ENCODE results near the gene SHROOM4. TPM values are rescaled to one million over a fixed set of nuclear protein-coding genes. Genes with fewer than 3 reads are reported as not detected.

SHROOM4 gene
- total RNA-seq, 4 donors from 2014 or later: 2.2 to 6.0 (median 4.1) TPM

GRCh38 chrX:50852524-50852923, 38.5 kb upstream of the SHROOM4 start:
- DNase-seq (ENCODE audit: low spot score in 2 of 2): no peak
- intact Hi-C loops (cut with DNase I; ENCODE audit: low total_unique reads): no loop called here
- TF ChIP-seq CTCF (IDR thresholded peaks at IDR 0.05) (no peak), POLR2A (IDR thresholded peaks at IDR 0.05) (no peak)
- no peak overlapping the region for H3K4me3 ChIP-seq (ENCODE audit: low read depth, poor library complexity, severe bottlenecking)
- 76 to 88% methylated on average over 4 of the region's 4 CpGs for WGBS, 2 donors

GRCh38 chrX:50842221-50842620, 28.2 kb upstream of the SHROOM4 start:
- TF ChIP-seq POLR2A (IDR thresholded peaks at IDR 0.05) (no peak), CTCF (IDR thresholded peaks at IDR 0.05) (no peak)
- WGBS, 2 donors: 58 to 59% methylated on average over 4 of the region's 4 CpGs
- intact Hi-C loops (cut with DNase I; ENCODE audit: low total_unique reads): no loop called here
- DNase-seq (ENCODE audit: low spot score in 2 of 2): no peak
- no peak overlapping the region for H3K4me3 ChIP-seq (ENCODE audit: low read depth, poor library complexity, severe bottlenecking)

- no peak overlapping the region for H3K4me3 ChIP-seq (ENCODE audit: low read depth, poor library complexity, severe bottlenecking)
- intact Hi-C loops (cut with DNase I; ENCODE audit: low total_unique reads): no loop called here
- 75 to 90% methylated on average over 1 to 2 of the region's 2 CpGs for WGBS, 2 donors
- TF ChIP-seq CTCF (IDR thresholded peaks at IDR 0.05) (no peak), POLR2A (IDR thresholded peaks at IDR 0.05) (no peak)
- no peak for DNase-seq (ENCODE audit: low spot score in 2 of 2)
These were observed 25.7 kb upstream of the SHROOM4 start for GRCh38 chrX:50839730-50840129.

GRCh38 chrX:50838820-50839600, 25.0 kb upstream of the SHROOM4 start:
- intact Hi-C loops (cut with DNase I; ENCODE audit: low total_unique reads): no loop called here

GRCh38 chrX:50827996-50828395, 14.0 kb upstream of the SHROOM4 start:
- intact Hi-C loops (cut with DNase I; ENCODE audit: low total_unique reads): no loop called here
- H3K4me3 ChIP-seq (ENCODE audit: low read depth, poor library complexity, severe bottlenecking): no peak overlapping the region
- WGBS, 2 donors: 31 to 59% methylated on average over 1 of the region's 1 CpG
- TF ChIP-seq CTCF (IDR thresholded peaks at IDR 0.05): no peak
- TF ChIP-seq POLR2A (IDR thresholded peaks at IDR 0.05): no peak
- no peak for DNase-seq (ENCODE audit: low spot score in 2 of 2)

More at GRCh38 chrX:50838820-50839600, 25.0 kb upstream of the SHROOM4 start:
- H3K4me3 ChIP-seq (ENCODE audit: low read depth, poor library complexity, severe bottlenecking): no peak overlapping the region
- 54 to 75% methylated on average over 4 to 5 of the region's 5 CpGs for WGBS, 2 donors
- DNase-seq (ENCODE audit: low spot score in 2 of 2): no peak
- TF ChIP-seq CTCF (IDR thresholded peaks at IDR 0.05): no peak
- TF ChIP-seq POLR2A (IDR thresholded peaks at IDR 0.05): no peak

GRCh38 chrX:50825825-50826224, 11.8 kb upstream of the SHROOM4 start:
- 65 to 88% methylated on average over 2 of the region's 2 CpGs for WGBS, 2 donors
- no peak for TF ChIP-seq POLR2A (IDR thresholded peaks at IDR 0.05)
- TF ChIP-seq CTCF (IDR thresholded peaks at IDR 0.05): no peak
- H3K4me3 ChIP-seq (ENCODE audit: low read depth, poor library complexity, severe bottlenecking): no peak overlapping the region
- DNase-seq (ENCODE audit: low spot score in 2 of 2): no peak
- intact Hi-C loops (cut with DNase I; ENCODE audit: low total_unique reads): no loop called here

All from lower leg skin (tissue), 4 donors.